Measurements from ENCODE around the gene NLRP6.
"Not testable (repeated sequence)": the region's sequence is repeated elsewhere in the genome, so short reads cannot be mapped to it uniquely, and the experiment has no call there.

Gene NLRP6

DNA sequence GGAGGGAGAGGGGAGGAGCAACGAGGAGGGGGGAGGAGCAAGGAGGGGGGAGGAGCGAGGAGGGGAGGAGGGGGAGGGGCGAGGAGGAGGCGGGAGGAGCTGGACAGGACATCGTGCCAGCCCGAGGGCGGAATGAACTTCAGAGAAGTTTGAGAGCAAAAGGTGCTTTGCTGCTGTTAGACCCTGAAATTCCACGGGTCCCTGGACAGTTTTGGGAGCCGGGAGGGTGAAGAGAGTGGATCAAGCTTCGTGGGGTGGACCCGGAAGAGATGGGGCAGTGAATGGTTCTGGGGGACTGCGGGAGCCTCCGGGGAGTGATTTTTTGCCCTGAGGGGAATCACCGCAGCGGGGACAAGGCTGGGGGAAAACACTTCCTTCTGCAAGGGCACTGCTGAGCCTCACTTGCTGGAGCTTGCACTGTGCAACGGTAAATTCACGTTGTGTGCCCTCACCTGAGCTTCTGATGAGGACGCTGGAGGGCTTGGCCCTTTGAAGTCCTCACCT, 10.7 kb upstream of the NLRP6 start:
- TF ChIP-seq, protein P1, sequence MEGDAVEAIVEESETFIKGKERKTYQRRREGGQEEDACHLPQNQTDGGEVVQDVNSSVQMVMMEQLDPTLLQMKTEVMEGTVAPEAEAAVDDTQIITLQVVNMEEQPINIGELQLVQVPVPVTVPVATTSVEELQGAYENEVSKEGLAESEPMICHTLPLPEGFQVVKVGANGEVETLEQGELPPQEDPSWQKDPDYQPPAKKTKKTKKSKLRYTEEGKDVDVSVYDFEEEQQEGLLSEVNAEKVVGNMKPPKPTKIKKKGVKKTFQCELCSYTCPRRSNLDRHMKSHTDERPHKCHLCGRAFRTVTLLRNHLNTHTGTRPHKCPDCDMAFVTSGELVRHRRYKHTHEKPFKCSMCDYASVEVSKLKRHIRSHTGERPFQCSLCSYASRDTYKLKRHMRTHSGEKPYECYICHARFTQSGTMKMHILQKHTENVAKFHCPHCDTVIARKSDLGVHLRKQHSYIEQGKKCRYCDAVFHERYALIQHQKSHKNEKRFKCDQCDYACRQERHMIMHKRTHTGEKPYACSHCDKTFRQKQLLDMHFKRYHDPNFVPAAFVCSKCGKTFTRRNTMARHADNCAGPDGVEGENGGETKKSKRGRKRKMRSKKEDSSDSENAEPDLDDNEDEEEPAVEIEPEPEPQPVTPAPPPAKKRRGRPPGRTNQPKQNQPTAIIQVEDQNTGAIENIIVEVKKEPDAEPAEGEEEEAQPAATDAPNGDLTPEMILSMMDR (IDR thresholded peaks at IDR 0.05; ENCODE audit: extremely low read depth, insufficient read depth, missing control alignments), result no peak
- in situ Hi-C loops (cut with MboI; ENCODE audit: low pct_unique_long_range_greater_than_20kb, low sequenced_read_pairs, unreplicated experiment), result no loop called here
- DNase-seq (ENCODE audit: low spot score), result peak; percentile 62

DNA sequence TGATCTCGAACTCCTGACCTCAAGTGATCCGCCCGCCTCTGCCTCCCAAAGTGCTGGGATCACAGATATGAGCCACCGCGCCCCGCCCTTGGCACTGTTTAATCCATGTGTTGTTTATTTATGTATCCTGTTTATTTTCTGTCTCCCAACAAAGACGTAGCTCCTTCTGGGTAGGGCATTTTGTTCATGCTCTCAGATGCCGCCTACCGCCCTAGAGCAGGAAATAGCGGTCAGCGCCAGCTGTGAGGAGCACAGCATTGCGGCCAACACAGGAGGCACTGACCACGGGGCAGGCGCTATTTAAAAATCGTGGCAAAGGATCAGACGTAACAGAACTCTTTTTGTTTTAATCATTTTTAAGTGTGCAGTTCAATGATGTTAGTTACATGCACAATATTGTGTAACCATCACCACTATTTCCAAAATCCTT, 9.5 kb upstream of the NLRP6 start:
- peak; percentile 51 for DNase-seq (ENCODE audit: low spot score)
- TF ChIP-seq, protein P1 (IDR thresholded peaks at IDR 0.05; ENCODE audit: extremely low read depth, insufficient read depth, missing control alignments), result peak; percentile 27
- in situ Hi-C loops (cut with MboI; ENCODE audit: low pct_unique_long_range_greater_than_20kb, low sequenced_read_pairs, unreplicated experiment), result not testable (repeated sequence)

GRCh38 chr11:269146-269890, 8.9 kb upstream of the NLRP6 start:
- in situ Hi-C loops (cut with MboI; ENCODE audit: low pct_unique_long_range_greater_than_20kb, low sequenced_read_pairs, unreplicated experiment), result no loop called here
- TF ChIP-seq, protein P1 (IDR thresholded peaks at IDR 0.05; ENCODE audit: extremely low read depth, insufficient read depth, missing control alignments), result no peak
- peak; percentile 76 for DNase-seq (ENCODE audit: low spot score)

GRCh38 chr11:270451-271318, 7.5 kb upstream of the NLRP6 start:
- no peak for DNase-seq (ENCODE audit: low spot score)
- in situ Hi-C loops (cut with MboI; ENCODE audit: low pct_unique_long_range_greater_than_20kb, low sequenced_read_pairs, unreplicated experiment), result no loop called here
- TF ChIP-seq, protein P1 (IDR thresholded peaks at IDR 0.05; ENCODE audit: extremely low read depth, insufficient read depth, missing control alignments), result no peak

DNA sequence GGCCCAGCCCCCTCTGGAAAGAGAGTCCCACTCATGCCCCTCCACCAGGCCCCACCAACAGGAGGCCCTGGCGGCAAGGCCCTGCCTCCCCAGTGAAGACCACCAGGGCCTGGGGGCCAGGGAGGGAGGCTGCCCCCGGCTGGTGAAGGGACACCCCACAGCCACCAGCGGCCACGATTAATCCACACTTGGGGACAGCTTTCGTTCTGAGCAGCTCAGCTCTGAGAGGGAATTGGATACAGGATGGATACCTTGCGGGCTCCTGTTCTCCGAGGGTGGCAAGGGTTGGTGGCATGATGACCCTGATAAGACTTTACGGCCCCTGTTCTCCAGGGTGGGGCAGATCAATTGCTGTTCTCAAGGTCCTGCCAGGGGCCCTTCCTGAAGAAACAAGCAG, 6.9 kb upstream of the NLRP6 start:
- in situ Hi-C loops (cut with MboI; ENCODE audit: low pct_unique_long_range_greater_than_20kb, low sequenced_read_pairs, unreplicated experiment), result no loop called here
- TF ChIP-seq, protein P1 (IDR thresholded peaks at IDR 0.05; ENCODE audit: extremely low read depth, insufficient read depth, missing control alignments), result no peak
- DNase-seq (ENCODE audit: low spot score), result no peak

- TF ChIP-seq, protein P1 (IDR thresholded peaks at IDR 0.05; ENCODE audit: extremely low read depth, insufficient read depth, missing control alignments), result no peak
- DNase-seq (ENCODE audit: low spot score), result no peak
- in situ Hi-C loops (cut with MboI; ENCODE audit: low pct_unique_long_range_greater_than_20kb, low sequenced_read_pairs, unreplicated experiment), result no loop called here
Observed at GRCh38 chr11:272195-272930, 5.8 kb upstream of the NLRP6 start.
